ENCODE data around the gene HCRTR1.

- TF ChIP-seq CTCF (conservative IDR thresholded peaks at IDR 0.05; ENCODE audit: low read depth, low read length) = no peak
- no peak for TF ChIP-seq EZH2 (IDR thresholded peaks at IDR 0.05; ENCODE audit: low read length, unreplicated experiment)
- TF ChIP-seq EZH2phosphoT487 (IDR thresholded peaks at IDR 0.05; ENCODE audit: borderline replicate concordance, low read length) = no peak
These were observed 38.3 kb downstream of the HCRTR1 start for GRCh38 chr1:31655756-31656155.
